CD8-positive, alpha-beta memory T cell (primary cell): ENCODE data around the gene ITGA3. TPM values are rescaled to one million over a fixed set of nuclear protein-coding genes. Genes with fewer than 3 reads are reported as not detected.

Source experiments
- CTCF ChIA-PET: fragments of 350-600 bp; sonication (Branson Sonifier 250); formaldehyde crosslinking; loops from one replicate; lab custom pipeline; 2021; ENCODE audit warnings: antibody characterized with exemption; lab: Charles Lee
- POLR2A ChIA-PET: fragments of 350-600 bp; sonication (Branson Sonifier 250); formaldehyde crosslinking; loops from one replicate; lab custom pipeline; 2021; ENCODE audit warnings: antibody characterized with exemption; lab: Charles Lee
- DNase-seq, 5 donors: peaks; one replicate each; pipeline versions ENCODE4 v3.0.0 to v3.0.0-alpha.2; 2020 to 2022; ENCODE audit warnings: mixed read lengths in 1 of 5
- H3K27ac ChIP-seq: one replicate; pipeline ENCODE4 v1.7.0; 2013; ENCODE audit warnings: low read depth, mild to moderate bottlenecking, low read length, moderate library complexity
- H3K27me3 ChIP-seq: 2 replicates; pipeline ENCODE4 v1.7.0; 2013; ENCODE audit warnings: low read length, mild to moderate bottlenecking; ENCODE audit not compliant: insufficient read depth, poor library complexity, severe bottlenecking
- H3K36me3 ChIP-seq: 2 replicates; pipeline ENCODE4 v1.7.0; 2013; ENCODE audit warnings: mild to moderate bottlenecking, low read length, moderate library complexity; ENCODE audit not compliant: insufficient read depth
- H3K4me1 ChIP-seq: 2 replicates; pipeline ENCODE4 v1.7.0; 2013; ENCODE audit warnings: mild to moderate bottlenecking, low read length, moderate library complexity; ENCODE audit not compliant: insufficient read depth
- H3K4me3 ChIP-seq: 2 replicates; pipeline ENCODE4 v1.7.0; 2013; ENCODE audit warnings: mild to moderate bottlenecking, low read length
- H3K9me3 ChIP-seq: 2 replicates; pipeline ENCODE4 v1.7.0; 2013; ENCODE audit warnings: mild to moderate bottlenecking, low read length
- H3K27ac Mint-ChIP-seq, 8 donors: one replicate each; pipeline ENCODE4 v1.8.0; 2020 to 2021; ENCODE audit warnings: mixed read lengths in 8 of 8, mild to moderate bottlenecking in 6 of 8, inconsistent platforms in 3 of 8, moderate library complexity in 3 of 8
- H3K27me3 Mint-ChIP-seq, 2 donors: one replicate each; pipeline ENCODE4 v1.8.0; 2020 to 2021; ENCODE audit warnings: mixed read lengths in 2 of 2, mild to moderate bottlenecking in 1 of 2, moderate library complexity in 1 of 2
- H3K36me3 Mint-ChIP-seq, 3 donors: one replicate each; pipeline ENCODE4 v1.8.0; 2020 to 2021; ENCODE audit warnings: mixed read lengths in 3 of 3, inconsistent platforms in 1 of 3, mild to moderate bottlenecking in 1 of 3
- H3K4me1 Mint-ChIP-seq, 3 donors: one replicate each; pipeline ENCODE4 v1.8.0; 2020 to 2021; ENCODE audit warnings: mixed read lengths in 3 of 3, inconsistent platforms in 1 of 3, mild to moderate bottlenecking in 1 of 3
- H3K4me3 Mint-ChIP-seq, 7 donors: one replicate each; pipeline ENCODE4 v1.8.0; 2020 to 2021; ENCODE audit warnings: mixed read lengths in 7 of 7, mild to moderate bottlenecking in 6 of 7, moderate library complexity in 4 of 7, inconsistent platforms in 2 of 7
- H3K9me3 Mint-ChIP-seq, 5 donors: one replicate each; pipeline ENCODE4 v1.8.0; 2020 to 2022; ENCODE audit warnings: mixed read lengths in 5 of 5, mild to moderate bottlenecking in 3 of 5, moderate library complexity in 2 of 5, inconsistent platforms in 1 of 5
- polyA plus RNA-seq: library from polyadenylated mRNA; unstranded; fragments of 300-500 nt; fragmentation: Illumina TruSeq; gene quantifications from one replicate; pipeline ENCODE4 v1.2.3, GENCODE V29; 2021
- total RNA-seq, 2 experiments: library from RNA; stranded (reverse); gene quantifications; one replicate each; pipeline ENCODE4 v1.2.3, GENCODE V29; 2021

ITGA3 gene
- total and polyA plus RNA-seq, 3 experiments from 2014 or later, result 2.7 to 12.5 (median 11.8) TPM

GRCh38 chr17:50103941-50104340 is 48.0 kb downstream of the ITGA3 start:
- no peak overlapping the region for H3K27ac ChIP-seq
- H3K9me3 ChIP-seq, result no peaks in the 10 kb centered on the region
- Mint-ChIP-seq H3K36me3 (peaks cover 0 to 69% (median 9%) of the 10 kb centered on the region in 3 donors), H3K4me1 (peaks cover 10 to 20% (median 14%) of the 10 kb centered on the region in 3 donors), H3K27ac (peak overlapping the region in 1 of 8 donors; percentile 75), H3K4me3 (no peak overlapping the region), H3K27me3 (no peaks in the 10 kb centered on the region), H3K9me3 (no peaks in the 10 kb centered on the region)
- POLR2A ChIA-PET, result no interaction called here
- no peak overlapping the region for H3K4me3 ChIP-seq
- CTCF ChIA-PET, result interaction anchor here (0.7 to 3.8 kb wide), 3 partner anchors 10 to 16 kb away, joined by 4 to 17 read pairs (median 4); partner anchors contain the start of gene PDK2
- no peaks in the 10 kb centered on the region for H3K4me1 ChIP-seq
- H3K27me3 ChIP-seq, result no peaks in the 10 kb centered on the region
- peaks cover under 1% of the 10 kb centered on the region for H3K36me3 ChIP-seq
- no peak for DNase-seq

- Histone ChIP-seq H3K27me3 (no peaks in the 10 kb centered on the region), H3K4me3 (no peak overlapping the region), H3K4me1 (no peaks in the 10 kb centered on the region), H3K9me3 (no peaks in the 10 kb centered on the region), H3K36me3 (no peaks in the 10 kb centered on the region), H3K27ac (no peak overlapping the region)
- no peak overlapping the region for H3K4me3 Mint-ChIP-seq
- DNase-seq, result no peak
- ChIA-PET POLR2A (no interaction called here), CTCF (interaction anchor here (3.8 kb wide), 1 partner anchor 12 kb away, joined by 17 read pairs; the partner anchor contains the start of gene PDK2)
- no peaks in the 10 kb centered on the region for H3K27me3 Mint-ChIP-seq
- no peak overlapping the region for H3K27ac Mint-ChIP-seq
- H3K4me1 Mint-ChIP-seq, result peaks cover 0 to 8% (median 2%) of the 10 kb centered on the region in 3 donors
- H3K36me3 Mint-ChIP-seq, result peaks cover 0 to 67% (median 3%) of the 10 kb centered on the region in 3 donors
- H3K9me3 Mint-ChIP-seq, result no peaks in the 10 kb centered on the region
These were observed 49.9 kb downstream of the ITGA3 start for GRCh38 chr17:50105811-50106210.

- H3K9me3 Mint-ChIP-seq, result no peaks in the 10 kb centered on the region
- H3K27me3 ChIP-seq, result no peaks in the 10 kb centered on the region
- CTCF ChIA-PET, result interaction anchor here (1.3 to 1.5 kb wide), 2 partner anchors 9 to 33 kb away, joined by 3 to 4 read pairs; no protein-coding TSS in a partner anchor
- H3K4me3 Mint-ChIP-seq, result no peak overlapping the region
- POLR2A ChIA-PET, result no interaction called here
- H3K27ac ChIP-seq, result no peak overlapping the region
- DNase-seq, result no peak
- H3K27me3 Mint-ChIP-seq, result no peaks in the 10 kb centered on the region
- peaks cover 0 to 3% (median 0%) of the 10 kb centered on the region in 3 donors for H3K4me1 Mint-ChIP-seq
- H3K27ac Mint-ChIP-seq, result peak overlapping the region in 1 of 8 donors; percentile 36
- H3K4me1 ChIP-seq, result no peaks in the 10 kb centered on the region
- peaks cover 0 to 67% (median 3%) of the 10 kb centered on the region in 3 donors for H3K36me3 Mint-ChIP-seq
- H3K36me3 ChIP-seq, result no peaks in the 10 kb centered on the region
- H3K4me3 ChIP-seq, result no peak overlapping the region
- H3K9me3 ChIP-seq, result no peaks in the 10 kb centered on the region
These were observed 50.7 kb downstream of the ITGA3 start for GRCh38 chr17:50106393-50107131.

GRCh38 chr17:50107790-50108414 is 52.0 kb downstream of the ITGA3 start:
- H3K9me3 ChIP-seq, result no peaks in the 10 kb centered on the region
- H3K27me3 ChIP-seq, result no peaks in the 10 kb centered on the region
- Mint-ChIP-seq H3K4me1 (no peaks in the 10 kb centered on the region), H3K27ac (no peak overlapping the region), H3K36me3 (peaks cover 0 to 61% (median 3%) of the 10 kb centered on the region in 3 donors), H3K9me3 (no peaks in the 10 kb centered on the region), H3K4me3 (no peak overlapping the region), H3K27me3 (no peaks in the 10 kb centered on the region)
- DNase-seq, result no peak
- H3K4me3 ChIP-seq, result no peak overlapping the region
- H3K4me1 ChIP-seq, result no peaks in the 10 kb centered on the region
- no peaks in the 10 kb centered on the region for H3K36me3 ChIP-seq
- CTCF ChIA-PET, result interaction anchor here (0.9 to 1.6 kb wide), 5 partner anchors 8 to 31 kb away, joined by 3 to 5 read pairs (median 3); no protein-coding TSS in a partner anchor
- POLR2A ChIA-PET, result no interaction called here
- no peak overlapping the region for H3K27ac ChIP-seq

- Mint-ChIP-seq H3K9me3 (no peaks in the 10 kb centered on the region), H3K4me3 (no peak overlapping the region), H3K36me3 (peaks cover 0 to 56% (median 3%) of the 10 kb centered on the region in 3 donors), H3K27me3 (no peaks in the 10 kb centered on the region), H3K27ac (peak overlapping the region in 2 of 8 donors; percentile 8 to 91), H3K4me1 (no peaks in the 10 kb centered on the region)
- no peak for DNase-seq
- Histone ChIP-seq H3K27ac (no peak overlapping the region), H3K9me3 (no peaks in the 10 kb centered on the region), H3K36me3 (no peaks in the 10 kb centered on the region), H3K27me3 (no peaks in the 10 kb centered on the region), H3K4me3 (no peak overlapping the region), H3K4me1 (no peaks in the 10 kb centered on the region)
- CTCF ChIA-PET, result interaction anchor here (0.9 to 1.6 kb wide), 5 partner anchors 9 to 81 kb away, joined by 3 to 5 read pairs (median 3); no protein-coding TSS in a partner anchor
- POLR2A ChIA-PET, result no interaction called here
These were observed 52.6 kb downstream of the ITGA3 start for GRCh38 chr17:50108556-50108955.

GRCh38 chr17:50109207-50109606 is 53.3 kb downstream of the ITGA3 start:
- DNase-seq, result no peak
- Histone ChIP-seq H3K9me3 (no peaks in the 10 kb centered on the region), H3K27ac (no peak overlapping the region), H3K36me3 (no peaks in the 10 kb centered on the region), H3K4me1 (no peaks in the 10 kb centered on the region), H3K27me3 (no peaks in the 10 kb centered on the region), H3K4me3 (no peak overlapping the region)
- no peaks in the 10 kb centered on the region for H3K27me3 Mint-ChIP-seq
- H3K4me3 Mint-ChIP-seq, result no peak overlapping the region
- H3K36me3 Mint-ChIP-seq, result peaks cover 0 to 55% (median 3%) of the 10 kb centered on the region in 3 donors
- no peaks in the 10 kb centered on the region for H3K9me3 Mint-ChIP-seq
- H3K4me1 Mint-ChIP-seq, result no peaks in the 10 kb centered on the region
- no peak overlapping the region for H3K27ac Mint-ChIP-seq
- CTCF ChIA-PET, result interaction anchor here (0.9 to 1.2 kb wide), 4 partner anchors 11 to 82 kb away, joined by 3 read pairs; no protein-coding TSS in a partner anchor
- POLR2A ChIA-PET, result no interaction called here

GRCh38 chr17:50109785-50110184 is 53.9 kb downstream of the ITGA3 start:
- no peak for DNase-seq
- Histone ChIP-seq H3K4me1 (no peaks in the 10 kb centered on the region), H3K27me3 (no peaks in the 10 kb centered on the region), H3K4me3 (no peak overlapping the region), H3K36me3 (no peaks in the 10 kb centered on the region), H3K27ac (no peak overlapping the region), H3K9me3 (no peaks in the 10 kb centered on the region)
- no peaks in the 10 kb centered on the region for H3K9me3 Mint-ChIP-seq
- H3K27ac Mint-ChIP-seq, result no peak overlapping the region
- ChIA-PET POLR2A (no interaction called here), CTCF (interaction anchor here (0.9 to 1.2 kb wide), 2 partner anchors 16 to 59 kb away, joined by 3 read pairs; no protein-coding TSS in a partner anchor)
- H3K36me3 Mint-ChIP-seq, result peaks cover 0 to 52% (median 3%) of the 10 kb centered on the region in 3 donors
- no peak overlapping the region for H3K4me3 Mint-ChIP-seq
- H3K4me1 Mint-ChIP-seq, result no peaks in the 10 kb centered on the region
- H3K27me3 Mint-ChIP-seq, result peaks cover 0 to 1% of the 10 kb centered on the region in 2 donors
